DND-41 (cell line): Measurements from ENCODE around the gene N4BP2.

Source experiments
- CTCF ChIP-seq: IDR thresholded peaks from 2 replicates; pipeline ENCODE4 v1.5.1; 2012; ENCODE audit warnings: borderline replicate concordance, low read length, moderate library complexity, mild to moderate bottlenecking; ENCODE audit not compliant: poor library complexity, severe bottlenecking; ENCODE audit errors: extremely low read depth
- EZH2 ChIP-seq: IDR thresholded peaks from 3 replicates; pipeline ENCODE4 v1.6.1; 2012; ENCODE audit warnings: borderline replicate concordance, low read depth, mild to moderate bottlenecking, moderate library complexity, low read length, inconsistent platforms; ENCODE audit not compliant: severe bottlenecking

DNA sequence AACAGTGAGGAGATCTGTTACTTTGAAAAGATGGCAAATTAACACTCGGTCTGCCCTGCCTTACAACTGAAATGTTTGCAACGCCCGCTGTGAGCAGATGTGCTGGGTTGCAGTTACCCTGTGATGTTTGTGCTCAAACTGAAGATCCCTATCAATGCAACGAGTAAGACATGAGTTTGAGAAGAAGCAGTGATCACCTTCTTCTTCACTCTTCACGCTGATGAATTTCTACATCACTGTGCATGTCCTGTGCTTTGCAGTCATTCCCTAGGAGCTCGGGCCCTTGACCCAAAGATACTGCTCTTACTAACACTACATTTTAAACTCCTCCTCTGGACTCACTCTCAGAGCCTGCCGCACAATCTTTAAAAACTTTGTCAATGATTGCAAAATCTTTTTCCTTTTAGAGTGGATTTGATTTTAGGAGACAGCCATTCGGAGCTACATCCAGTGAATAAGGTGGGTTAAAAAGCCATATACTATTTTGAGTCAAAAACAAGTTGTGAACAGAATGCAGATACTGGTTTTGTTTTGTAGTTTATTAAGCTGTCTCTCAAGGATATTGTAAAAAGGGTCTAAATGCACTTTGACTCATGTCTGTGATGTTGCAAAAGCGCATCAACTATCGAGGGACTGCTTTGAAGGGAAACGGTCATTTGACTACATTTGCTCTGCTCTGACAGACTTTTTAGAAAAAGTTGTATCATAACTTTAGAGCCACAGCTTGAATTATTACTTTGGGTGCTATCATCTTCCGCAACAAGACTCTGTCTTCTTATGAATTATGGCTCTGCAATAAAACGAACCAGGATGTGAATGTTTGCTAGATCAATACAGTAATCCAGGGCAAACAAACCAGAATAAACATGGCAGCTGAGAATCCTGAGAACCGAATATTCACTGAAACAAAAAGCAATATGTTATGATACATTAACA, 134.5 kb downstream of the N4BP2 start:
- TF ChIP-seq EZH2 (no peak), CTCF (peak; percentile 17)
